Testis (tissue), 3 donors: Measurements from ENCODE around the gene HRAS. TPM values are rescaled to one million over a fixed set of nuclear protein-coding genes. Genes with fewer than 3 reads are reported as not detected.

ENCODE experiments used
- DNase-seq: peaks from one replicate; pipeline ENCODE4 v3.0.0-alpha.2; 2019
- H3K27ac ChIP-seq, 2 donors: fragments of 200-600 bp; sonication (generic); one replicate each; pipeline ENCODE4 v1.5.1; 2019
- H3K27me3 ChIP-seq: fragments of 200-600 bp; sonication (generic); one replicate; pipeline ENCODE4 v1.5.1; 2019
- H3K36me3 ChIP-seq: fragments of 200-600 bp; sonication (generic); one replicate; pipeline ENCODE4 v1.5.1; 2017; ENCODE audit warnings: low read depth; ENCODE audit errors: missing control alignments
- H3K4me1 ChIP-seq: fragments of 200-600 bp; sonication (generic); one replicate; pipeline ENCODE4 v1.5.1; 2019
- H3K4me3 ChIP-seq, 2 donors: fragments of 200-600 bp; sonication (generic); one replicate each; pipeline ENCODE4 v1.5.1; 2017 to 2019
- H3K9me3 ChIP-seq: fragments of 200-600 bp; sonication (generic); one replicate; pipeline ENCODE4 v1.5.1; 2017
- POLR2A ChIP-seq: fragments of 450-650 bp; IDR thresholded peaks from one replicate; pipeline ENCODE4 v1.6.1; 2017; ENCODE audit warnings: antibody characterized with exemption, mild to moderate bottlenecking, moderate library complexity
- WGBS, 2 donors: methylation state at CpG; one replicate each; pipeline ENCODE4 v1.1.5; 2018; 5-methylcytosine and 5-hydroxymethylcytosine counted together
- intact Hi-C: fragments of 100-400 bp; cut with DNase I; formaldehyde crosslinking; loops from one replicate; pipeline ENCODE4 v1.15.1; 2023; ENCODE audit warnings: low total_unique reads
- polyA plus RNA-seq: library from polyadenylated mRNA; stranded (reverse); fragments of 350-450 nt; fragmentation: Illumina TruSeq; extraction: RNeasy Lipid Tissue Mini Kit (QIAGEN cat#74804); gene quantifications from one replicate; pipeline ENCODE4 v1.2.3, GENCODE V29; 2014; ENCODE audit warnings: low read depth, low replicate concordance; ENCODE audit not compliant: insufficient read depth
- total RNA-seq, 2 donors: library from RNA; depleted of rRNA; stranded (reverse); fragments of >200 nt; gene quantifications; one replicate each; pipeline ENCODE4 v1.2.3, GENCODE V29; 2016
- TF ChIP-seq, protein P1 (sequence below), 3 experiments: fragments of 450-650 bp in 2 of 3; fragments of 200-600 bp in 1 of 3; sonication (generic) in 1 of 3; IDR thresholded peaks; one replicate each; pipeline ENCODE4 v1.5.1; 2016 to 2019; ENCODE audit warnings: antibody characterized with exemption in 3 of 3, mild to moderate bottlenecking in 2 of 3, moderate library complexity in 1 of 3

HRAS gene
- total and polyA plus RNA-seq, 3 donors from 2014 or later: 31.4 to 49.7 (median 35.1) TPM

DNA sequence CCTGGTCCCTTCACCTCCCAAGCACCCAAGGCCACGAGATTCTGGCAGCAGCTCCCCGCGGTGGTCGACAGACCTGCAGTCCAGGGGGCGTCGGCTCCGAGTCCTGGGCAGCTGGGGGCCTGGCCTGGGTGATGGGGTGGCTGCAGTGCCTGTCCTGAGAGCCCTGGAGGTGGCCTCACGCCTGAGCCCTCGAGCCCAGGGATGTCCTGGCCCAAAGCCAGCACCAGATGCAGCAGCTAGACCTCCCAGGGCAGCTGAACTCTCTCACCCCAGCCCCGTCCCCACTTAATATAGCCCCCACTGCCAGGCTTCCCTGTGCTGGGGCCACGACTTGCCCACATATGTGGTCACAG is 18.6 kb upstream of the HRAS start:
- WGBS, 2 donors: 42 to 53% methylated on average over 8 to 10 of the region's 11 CpGs
- intact Hi-C loops: loop anchor here (10.0 kb wide), 1 partner anchor 171 kb away; no protein-coding TSS in a partner anchor
- Histone ChIP-seq H3K27me3 (no peaks in the 10 kb centered on the region), H3K4me3 (no peak overlapping the region), H3K36me3 (no peaks in the 10 kb centered on the region), H3K4me1 (peaks cover 12% of the 10 kb centered on the region), H3K27ac (no peak overlapping the region), H3K9me3 (no peaks in the 10 kb centered on the region)
- no peak for DNase-seq
- no peak for TF ChIP-seq POLR2A
- TF ChIP-seq, protein P1, sequence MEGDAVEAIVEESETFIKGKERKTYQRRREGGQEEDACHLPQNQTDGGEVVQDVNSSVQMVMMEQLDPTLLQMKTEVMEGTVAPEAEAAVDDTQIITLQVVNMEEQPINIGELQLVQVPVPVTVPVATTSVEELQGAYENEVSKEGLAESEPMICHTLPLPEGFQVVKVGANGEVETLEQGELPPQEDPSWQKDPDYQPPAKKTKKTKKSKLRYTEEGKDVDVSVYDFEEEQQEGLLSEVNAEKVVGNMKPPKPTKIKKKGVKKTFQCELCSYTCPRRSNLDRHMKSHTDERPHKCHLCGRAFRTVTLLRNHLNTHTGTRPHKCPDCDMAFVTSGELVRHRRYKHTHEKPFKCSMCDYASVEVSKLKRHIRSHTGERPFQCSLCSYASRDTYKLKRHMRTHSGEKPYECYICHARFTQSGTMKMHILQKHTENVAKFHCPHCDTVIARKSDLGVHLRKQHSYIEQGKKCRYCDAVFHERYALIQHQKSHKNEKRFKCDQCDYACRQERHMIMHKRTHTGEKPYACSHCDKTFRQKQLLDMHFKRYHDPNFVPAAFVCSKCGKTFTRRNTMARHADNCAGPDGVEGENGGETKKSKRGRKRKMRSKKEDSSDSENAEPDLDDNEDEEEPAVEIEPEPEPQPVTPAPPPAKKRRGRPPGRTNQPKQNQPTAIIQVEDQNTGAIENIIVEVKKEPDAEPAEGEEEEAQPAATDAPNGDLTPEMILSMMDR (IDR thresholded peaks at IDR 0.05): no peak

DNA sequence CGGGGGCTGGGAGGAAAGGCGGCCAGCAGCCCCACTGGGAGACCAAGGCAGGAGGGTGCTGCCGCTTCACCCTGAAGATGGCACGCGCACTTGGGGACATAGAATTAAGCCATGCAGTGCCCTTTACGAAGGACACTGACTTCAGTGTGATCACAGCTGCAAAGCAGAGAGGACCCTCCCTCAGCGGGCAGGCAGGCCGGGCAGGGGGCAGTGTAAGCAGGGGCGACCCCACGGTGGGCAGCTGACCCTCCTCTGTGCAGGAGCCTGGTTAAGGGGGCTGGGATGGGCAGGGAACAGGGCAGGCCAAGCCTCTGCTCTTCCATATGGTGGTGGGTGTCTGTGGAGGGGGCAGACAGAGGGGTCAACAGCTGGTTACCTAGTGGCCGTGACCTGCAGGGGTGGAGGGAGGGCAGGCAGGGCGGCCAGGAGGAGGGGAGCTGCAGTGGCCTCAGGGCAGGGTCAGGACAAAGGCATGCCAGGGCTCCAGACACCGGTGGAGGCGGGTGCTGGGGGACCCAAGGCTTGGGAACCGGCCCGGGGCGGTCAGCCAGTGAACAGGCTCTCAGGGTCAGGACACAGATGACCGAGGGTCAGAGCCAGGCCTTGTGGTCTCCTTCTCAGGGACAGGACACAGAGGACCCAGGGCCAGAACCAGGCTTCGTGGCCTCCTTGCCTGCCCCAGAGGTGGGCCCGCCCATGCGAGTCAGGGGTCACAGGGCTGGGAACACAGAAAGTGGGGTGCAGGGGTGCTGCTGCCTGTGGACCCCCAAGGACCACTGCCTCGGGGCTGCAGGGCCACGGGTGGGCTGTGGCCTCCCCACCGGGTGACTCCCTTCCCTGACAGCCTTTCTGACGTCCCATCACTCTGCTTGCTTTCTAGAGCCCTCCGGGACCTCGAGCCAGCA is 18.0 kb upstream of the HRAS start:
- intact Hi-C loops: loop anchor here (10.0 kb wide), 1 partner anchor 171 kb away; no protein-coding TSS in a partner anchor

DNA sequence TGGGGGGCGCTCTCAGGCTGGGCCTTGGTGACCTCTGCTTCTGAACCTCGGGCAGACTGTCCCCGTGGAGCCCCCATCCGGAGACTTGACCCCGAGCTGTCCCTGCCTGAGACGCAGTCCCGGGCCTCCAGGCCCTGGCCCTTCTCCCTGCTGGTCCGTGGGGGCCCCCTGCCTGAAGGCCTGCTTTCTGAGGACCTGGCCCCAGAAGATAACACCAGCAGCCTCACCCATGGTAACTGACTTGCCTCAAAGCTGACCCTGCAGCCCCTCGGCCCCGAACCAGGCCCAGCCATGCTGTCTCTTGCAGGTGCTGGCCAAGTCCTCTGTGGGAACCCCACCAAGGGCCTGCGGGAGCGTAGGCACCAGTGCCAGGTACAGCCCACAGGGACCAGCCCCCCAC is 16.2 kb upstream of the HRAS start:
- WGBS, 2 donors: 54 to 72% methylated on average over 5 to 11 of the region's 12 CpGs
- H3K9me3 ChIP-seq: no peaks in the 10 kb centered on the region
- H3K27me3 ChIP-seq: no peaks in the 10 kb centered on the region
- H3K4me3 ChIP-seq: no peak overlapping the region
- peaks cover 12% of the 10 kb centered on the region for H3K4me1 ChIP-seq
- no peak for TF ChIP-seq POLR2A
- TF ChIP-seq, protein P1 (IDR thresholded peaks at IDR 0.05): no peak
- H3K27ac ChIP-seq: no peak overlapping the region
- no peaks in the 10 kb centered on the region for H3K36me3 ChIP-seq
- intact Hi-C loops: loop anchor here (10.0 kb wide), 1 partner anchor 173 kb away; no protein-coding TSS in a partner anchor
- no peak for DNase-seq

More for the DNA sequence above, 18.0 kb upstream of the HRAS start:
- H3K27me3 ChIP-seq: no peaks in the 10 kb centered on the region
- 78 to 81% methylated on average over 21 to 27 of the region's 27 CpGs for WGBS, 2 donors
- TF ChIP-seq POLR2A: no peak
- TF ChIP-seq, protein P1 (IDR thresholded peaks at IDR 0.05): no peak
- peaks cover 12% of the 10 kb centered on the region for H3K4me1 ChIP-seq
- no peaks in the 10 kb centered on the region for H3K36me3 ChIP-seq
- DNase-seq: no peak
- H3K9me3 ChIP-seq: no peaks in the 10 kb centered on the region
- H3K4me3 ChIP-seq: no peak overlapping the region
- H3K27ac ChIP-seq: no peak overlapping the region

DNA sequence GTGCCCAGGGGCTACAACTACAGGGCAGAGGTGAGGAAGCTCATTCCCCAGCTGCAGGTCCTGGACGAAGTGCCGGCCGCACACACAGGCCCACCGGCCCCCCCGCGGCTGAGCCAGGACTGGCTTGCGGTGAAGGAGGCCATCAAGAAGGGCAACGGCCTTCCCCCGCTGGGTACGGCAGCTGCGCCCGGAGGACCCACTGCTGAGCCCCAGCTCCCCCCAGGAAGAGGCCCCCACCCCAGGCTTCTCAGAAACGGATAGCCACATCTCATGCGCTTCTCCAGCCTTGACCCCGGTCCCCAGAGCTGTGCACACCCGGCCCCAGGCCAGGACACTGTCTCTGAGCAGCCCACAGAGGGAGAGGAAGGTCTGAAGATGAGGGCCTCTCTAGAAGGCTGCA is 15.8 kb upstream of the HRAS start:
- Histone ChIP-seq H3K9me3 (no peaks in the 10 kb centered on the region), H3K4me1 (peaks cover 12% of the 10 kb centered on the region), H3K27me3 (no peaks in the 10 kb centered on the region), H3K27ac (no peak overlapping the region), H3K36me3 (no peaks in the 10 kb centered on the region), H3K4me3 (no peak overlapping the region)
- WGBS, 2 donors: 72 to 79% methylated on average over 11 to 16 of the region's 16 CpGs
- TF ChIP-seq, protein P1 (IDR thresholded peaks at IDR 0.05): no peak
- TF ChIP-seq POLR2A: no peak
- DNase-seq: no peak
- intact Hi-C loops: loop anchor here (10.0 kb wide), 1 partner anchor 174 kb away; no protein-coding TSS in a partner anchor
